Loucy (cell line): ENCODE data around the gene SLC39A11.
A peak's percentile ranks its signal among the peaks of the same experiment; 100 is the strongest.

ENCODE experiments used
- H2AFZ ChIP-seq: fragments of 200-600 bp; sonication (generic); 2 replicates; pipeline ENCODE4 v1.6.0; 2016; ENCODE audit warnings: antibody characterized with exemption, mild to moderate bottlenecking, low read length, moderate library complexity
- H3F3A ChIP-seq: fragments of 200-600 bp; 2 replicates; pipeline ENCODE4 v1.6.0; 2016; ENCODE audit warnings: antibody characterized with exemption, low read depth, mild to moderate bottlenecking
- H3K27me3 ChIP-seq: fragments of 200-600 bp; sonication (generic); 2 replicates; pipeline ENCODE4 v1.6.1; 2014; ENCODE audit warnings: low read length, mild to moderate bottlenecking; ENCODE audit not compliant: insufficient read depth, poor library complexity, severe bottlenecking
- H3K36me3 ChIP-seq: fragments of 200-600 bp; sonication (generic); 2 replicates; pipeline ENCODE4 v1.6.1; 2016; ENCODE audit warnings: low read length; ENCODE audit not compliant: insufficient read depth
- H3K4me1 ChIP-seq: fragments of 200-600 bp; sonication (generic); 2 replicates; pipeline ENCODE4 v1.5.1; 2014; ENCODE audit warnings: low read length, mild to moderate bottlenecking; ENCODE audit not compliant: insufficient read depth, poor library complexity, severe bottlenecking
- H3K4me2 ChIP-seq: fragments of 200-600 bp; sonication (generic); 2 replicates; pipeline ENCODE4 v1.6.0; 2014; ENCODE audit warnings: antibody characterized with exemption, low read length, low read depth, mild to moderate bottlenecking; ENCODE audit not compliant: poor library complexity, severe bottlenecking
- H3K4me3 ChIP-seq: fragments of 200-600 bp; sonication (generic); 2 replicates; pipeline ENCODE4 v1.5.1; 2014; ENCODE audit warnings: low read length, mild to moderate bottlenecking, mixed read lengths; ENCODE audit not compliant: poor library complexity, severe bottlenecking
- H3K79me2 ChIP-seq: fragments of 200-600 bp; sonication (generic); 2 replicates; pipeline ENCODE4 v1.6.1; 2014; ENCODE audit warnings: low read length; ENCODE audit not compliant: insufficient read depth
- H3K9ac ChIP-seq: fragments of 200-600 bp; sonication (generic); 2 replicates; pipeline ENCODE4 v1.6.0; 2014; ENCODE audit warnings: mild to moderate bottlenecking, low read depth, low read length, moderate library complexity; ENCODE audit not compliant: poor library complexity, severe bottlenecking
- H3K9me2 ChIP-seq: fragments of 200-600 bp; sonication (generic); replicated peaks from 2 replicates; pipeline ENCODE4 v1.6.1; 2016; ENCODE audit warnings: low read depth, low read length, mixed read lengths
- H3K9me3 ChIP-seq: fragments of 200-600 bp; sonication (generic); 2 replicates; pipeline ENCODE4 v1.6.1; 2014; ENCODE audit warnings: mild to moderate bottlenecking, antibody characterized with exemption, low read length, low read depth; ENCODE audit not compliant: insufficient read depth
- H4K20me1 ChIP-seq: fragments of 200-600 bp; sonication (generic); 2 replicates; pipeline ENCODE4 v1.6.0; 2014; ENCODE audit warnings: antibody characterized with exemption, low read length, mild to moderate bottlenecking; ENCODE audit not compliant: insufficient read depth, poor library complexity, severe bottlenecking
- CTCF ChIP-seq: fragments of 200-600 bp; sonication (generic); conservative IDR thresholded peaks from 2 replicates; pipeline ENCODE4 v1.5.1; 2014; ENCODE audit warnings: mild to moderate bottlenecking, antibody characterized with exemption, low read length
- EZH2phosphoT487 ChIP-seq: fragments of 200-600 bp; IDR thresholded peaks from 2 replicates; pipeline ENCODE4 v1.6.1; 2018; ENCODE audit warnings: antibody characterized with exemption, mild to moderate bottlenecking, moderate library complexity, borderline replicate concordance

Gene SLC39A11

DNA sequence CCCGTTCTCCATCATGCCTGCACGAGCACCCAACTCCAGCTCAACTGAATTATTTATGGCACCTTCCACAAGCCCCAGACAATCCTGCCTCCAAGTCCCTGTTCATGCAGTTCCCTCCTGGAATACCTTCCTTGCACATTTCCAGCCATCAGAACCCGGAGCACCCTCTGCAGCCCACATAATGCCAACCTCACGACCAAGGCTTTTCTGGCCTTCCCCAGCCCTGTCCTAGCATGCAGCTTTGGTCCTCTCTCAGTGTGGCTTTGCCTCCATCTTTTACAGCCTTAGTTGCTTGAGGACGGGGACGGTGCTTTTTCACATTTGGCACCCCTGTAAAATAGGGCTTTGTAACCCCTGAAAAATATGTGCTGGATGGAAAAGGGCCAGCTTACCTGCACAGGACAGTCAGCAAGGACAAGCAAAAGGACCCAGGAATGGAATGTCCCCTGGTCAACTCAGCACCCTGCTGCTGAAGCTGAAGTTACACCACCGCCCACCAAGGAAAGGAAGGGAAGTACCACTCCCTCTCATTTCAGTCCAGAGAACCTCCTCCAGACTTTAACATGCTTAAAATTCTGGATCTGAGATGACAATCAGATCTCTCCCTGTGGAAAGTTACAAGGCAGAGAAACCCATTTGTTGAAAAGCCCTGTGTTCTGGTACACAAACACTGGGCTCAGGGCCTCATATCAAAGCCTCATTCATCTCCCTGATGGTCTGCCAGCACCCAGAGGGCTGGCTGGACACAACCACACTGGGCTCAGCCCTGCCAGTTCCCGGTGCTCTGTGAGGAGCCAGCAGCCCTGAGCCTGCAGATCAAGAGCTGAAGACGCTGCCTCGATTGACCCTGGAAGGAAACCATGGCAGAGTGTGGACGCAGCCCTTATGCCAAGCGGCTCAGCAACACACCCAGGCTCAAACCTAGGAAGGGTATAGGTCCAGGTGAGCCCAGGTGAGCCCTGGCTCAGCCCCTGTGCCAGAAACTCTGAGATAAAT lies 2.9 kb downstream of the SLC39A11 start:
- H3K9me2 ChIP-seq: no peaks in the 10 kb centered on the region
- H3F3A ChIP-seq: no peaks in the 10 kb centered on the region
- H3K4me2 ChIP-seq: peak overlapping the region; percentile 89
- H4K20me1 ChIP-seq: no peaks in the 10 kb centered on the region
- no peak overlapping the region for H3K9ac ChIP-seq
- no peak overlapping the region for H3K4me3 ChIP-seq
- no peak overlapping the region for H2AFZ ChIP-seq
- TF ChIP-seq EZH2phosphoT487 (no peak), CTCF (no peak)
- peaks cover 1% of the 10 kb centered on the region; the same call in 1 of the 2 replicates for H3K36me3 ChIP-seq
- H3K4me1 ChIP-seq: peaks cover 21% of the 10 kb centered on the region
- H3K9me3 ChIP-seq: no peaks in the 10 kb centered on the region
- H3K27me3 ChIP-seq: no peaks in the 10 kb centered on the region
- H3K79me2 ChIP-seq: peaks cover 18% of the 10 kb centered on the region

DNA sequence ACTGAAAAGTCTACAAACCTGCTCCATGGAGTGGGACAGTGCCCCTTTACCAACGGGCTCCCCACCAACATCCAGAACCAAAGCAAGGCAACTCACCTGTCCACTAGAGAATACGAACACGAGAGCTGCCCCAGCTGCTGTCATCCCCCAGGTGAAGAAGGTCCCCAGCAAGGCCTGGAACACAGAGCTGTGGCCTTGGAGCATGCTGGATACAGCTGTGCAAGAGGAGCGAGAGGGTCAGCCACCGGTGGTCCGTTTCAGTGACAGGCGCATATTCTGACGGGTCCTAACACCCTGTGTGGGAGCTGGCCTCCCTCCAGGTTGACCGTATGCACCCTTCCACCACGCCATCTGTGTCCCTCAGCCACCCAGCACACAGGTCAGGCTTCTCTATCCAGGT lies 3.9 kb downstream of the SLC39A11 start:
- H3K4me1 ChIP-seq: peaks cover 21% of the 10 kb centered on the region
- H3K9me3 ChIP-seq: 0 out of 2 replicates have a peak, but pooled peaks cover 5% of the 10 kb centered on the region
- no peak for TF ChIP-seq CTCF
- no peak for TF ChIP-seq EZH2phosphoT487
- H2AFZ ChIP-seq: no peak overlapping the region
- H3K79me2 ChIP-seq: peaks cover 18% of the 10 kb centered on the region
- no peaks in the 10 kb centered on the region for H3F3A ChIP-seq
- H3K9ac ChIP-seq: no peak overlapping the region
- H3K4me2 ChIP-seq: no peak overlapping the region
- H3K9me2 ChIP-seq: no peaks in the 10 kb centered on the region
- H4K20me1 ChIP-seq: no peaks in the 10 kb centered on the region
- no peak overlapping the region for H3K4me3 ChIP-seq
- peaks cover 10% of the 10 kb centered on the region; the same call in 1 of the 2 replicates for H3K36me3 ChIP-seq
- no peaks in the 10 kb centered on the region for H3K27me3 ChIP-seq

DNA sequence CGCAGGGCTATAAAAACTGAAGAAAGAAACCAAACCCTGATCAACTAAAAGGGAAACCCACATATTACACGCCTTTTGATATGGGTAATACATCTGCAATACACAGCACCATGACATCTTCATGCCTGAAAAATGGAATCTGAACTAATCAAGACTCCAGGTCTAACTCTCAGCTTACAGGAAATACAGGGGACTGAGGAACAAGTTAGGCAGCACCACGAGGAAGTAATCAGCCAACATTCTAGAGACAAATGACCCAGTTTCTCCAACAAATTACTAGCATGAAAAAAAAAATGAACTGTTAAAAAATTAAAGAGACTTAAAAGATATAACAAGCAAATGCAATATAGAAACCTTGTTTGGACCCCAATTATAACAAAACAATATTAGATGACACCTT lies 9.1 kb downstream of the SLC39A11 start:
- H3K4me2 ChIP-seq: no peak overlapping the region
- H3K36me3 ChIP-seq: peaks cover 15% of the 10 kb centered on the region; the same call in 1 of the 2 replicates
- no peak overlapping the region for H3K9ac ChIP-seq
- TF ChIP-seq EZH2phosphoT487: no peak
- no peak for TF ChIP-seq CTCF
- H3K9me3 ChIP-seq: 0 out of 2 replicates have a peak, but pooled peaks cover 7% of the 10 kb centered on the region
- H3K4me1 ChIP-seq: no peaks in the 10 kb centered on the region
- H4K20me1 ChIP-seq: no peaks in the 10 kb centered on the region
- no peaks in the 10 kb centered on the region for H3K79me2 ChIP-seq
- H2AFZ ChIP-seq: no peak overlapping the region
- H3F3A ChIP-seq: no peaks in the 10 kb centered on the region
- no peaks in the 10 kb centered on the region for H3K9me2 ChIP-seq
- no peak overlapping the region for H3K4me3 ChIP-seq
- H3K27me3 ChIP-seq: no peaks in the 10 kb centered on the region
